ENCODE data around the gene QPCT.
A peak's percentile ranks its signal among the peaks of the same experiment; 100 is the strongest.
"Not testable (repeated sequence)": the region's sequence is repeated elsewhere in the genome, so short reads cannot be mapped to it uniquely, and the experiment has no call there.

QPCT gene

DNA sequence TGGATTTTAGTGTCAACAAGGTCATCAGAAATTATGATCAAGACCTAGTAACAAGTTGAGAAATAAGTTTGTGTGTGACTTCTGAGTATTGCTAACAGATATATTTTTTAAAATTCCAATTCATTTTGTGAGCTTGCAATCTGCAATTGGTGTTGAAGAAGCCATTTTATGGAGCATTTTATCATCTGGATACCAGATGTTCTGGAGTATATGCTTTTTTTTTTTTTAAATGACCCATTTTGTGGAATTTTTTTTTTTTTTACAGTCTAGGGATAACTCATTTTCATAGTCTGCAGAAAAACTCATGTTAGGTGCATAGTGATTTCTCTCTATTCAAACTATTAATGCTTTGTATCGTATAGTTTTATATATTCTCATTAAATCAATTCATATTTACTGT is 12.6 kb downstream of the QPCT start:
- DNase-seq (ENCODE audit: insufficient read length, low spot score), result no peak
- FAIRE-seq, result no peak

DNA sequence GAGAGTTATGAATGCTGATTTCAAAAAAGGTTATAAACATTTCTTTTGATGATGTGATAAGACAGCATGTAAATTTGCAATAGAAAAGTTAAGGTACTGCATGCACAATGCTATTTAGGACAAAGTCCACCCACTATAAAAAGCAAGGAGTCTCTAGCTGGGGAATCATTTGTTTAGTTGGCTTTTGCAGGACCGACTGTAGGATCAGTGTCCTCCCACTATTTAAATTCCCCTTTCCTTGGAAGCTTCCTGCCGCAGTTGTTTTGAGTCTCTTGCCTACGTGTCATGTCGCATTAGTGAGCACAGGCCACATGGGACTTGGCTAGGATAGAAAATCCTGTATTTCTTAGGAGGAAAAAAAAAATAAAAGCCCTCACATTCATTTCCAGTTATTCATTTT is 13.1 kb downstream of the QPCT start:
- FAIRE-seq (no peak), DNase-seq (ENCODE audit: insufficient read length, low spot score) (no peak)

GRCh38 chr2:37358466-37358865 is 14.0 kb downstream of the QPCT start:
- DNase-seq (ENCODE audit: insufficient read length, low spot score) (no peak), FAIRE-seq (no peak)

DNA sequence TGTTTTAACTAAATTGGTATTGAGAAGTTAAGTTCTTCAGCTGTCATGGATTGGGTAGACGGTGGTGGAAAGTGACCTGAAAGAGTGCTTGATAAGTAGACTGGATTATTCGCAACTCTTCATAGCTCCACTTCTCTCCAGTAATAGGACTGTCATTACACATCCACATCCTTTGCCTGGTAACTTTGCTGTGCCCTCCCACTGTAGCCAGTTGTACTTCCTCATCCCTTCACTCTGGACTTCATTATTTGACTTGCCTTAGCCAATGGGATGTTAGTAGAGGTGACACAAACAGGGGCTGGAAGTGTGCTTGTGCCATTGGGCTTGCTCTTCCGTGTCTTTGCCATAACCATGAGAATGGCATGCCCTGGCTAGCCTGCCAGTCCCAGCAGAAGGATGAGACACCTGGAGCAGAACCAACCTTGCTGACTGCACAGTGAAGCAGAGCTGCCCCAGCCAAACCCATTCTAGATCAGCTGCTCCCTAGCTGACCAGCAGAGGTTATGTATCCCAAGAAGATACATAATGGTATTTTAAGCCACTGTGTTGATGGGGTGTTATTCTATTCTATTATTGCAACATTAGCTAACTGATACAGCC is 16.9 kb downstream of the QPCT start:
- FAIRE-seq (peak; percentile 14), DNase-seq (ENCODE audit: insufficient read length, low spot score) (no peak)

GRCh38 chr2:37361994-37362698 is 17.7 kb downstream of the QPCT start:
- no peak for FAIRE-seq
- no peak for DNase-seq (ENCODE audit: insufficient read length, low spot score)

GRCh38 chr2:37364351-37364750 is 19.9 kb downstream of the QPCT start:
- FAIRE-seq (no peak), DNase-seq (ENCODE audit: insufficient read length, low spot score) (no peak)

- DNase-seq (ENCODE audit: insufficient read length, low spot score), result no peak
- peak; percentile 80 for FAIRE-seq
Measured at GRCh38 chr2:37365669-37366068, 21.2 kb downstream of the QPCT start.

DNA sequence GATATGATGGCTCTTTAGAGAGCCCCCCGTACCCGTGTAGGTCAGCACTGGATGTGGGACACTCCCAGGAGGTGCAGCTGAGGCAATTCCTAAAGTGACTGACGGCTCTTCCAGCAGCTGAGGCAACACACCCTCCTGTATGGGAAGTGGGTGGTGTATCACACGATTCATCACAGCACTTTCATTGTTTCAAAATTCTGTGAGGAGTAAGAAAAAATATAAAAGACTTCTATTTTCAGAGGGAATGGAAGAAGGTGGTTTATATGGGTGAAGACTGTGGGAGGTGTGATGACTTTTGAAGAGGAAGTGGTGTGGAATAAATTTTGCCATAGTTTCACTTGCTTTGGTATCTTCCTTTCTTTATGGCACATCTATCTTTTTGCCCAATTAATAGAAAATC is 22.3 kb downstream of the QPCT start:
- DNase-seq (ENCODE audit: insufficient read length, low spot score) (no peak), FAIRE-seq (no peak)

GRCh38 chr2:37367310-37367709 is 22.9 kb downstream of the QPCT start:
- FAIRE-seq, result no peak
- DNase-seq (ENCODE audit: insufficient read length, low spot score), result no peak

- no peak for DNase-seq (ENCODE audit: insufficient read length, low spot score)
- no peak for FAIRE-seq
Measured at GRCh38 chr2:37367984-37368383, 23.6 kb downstream of the QPCT start.

DNA sequence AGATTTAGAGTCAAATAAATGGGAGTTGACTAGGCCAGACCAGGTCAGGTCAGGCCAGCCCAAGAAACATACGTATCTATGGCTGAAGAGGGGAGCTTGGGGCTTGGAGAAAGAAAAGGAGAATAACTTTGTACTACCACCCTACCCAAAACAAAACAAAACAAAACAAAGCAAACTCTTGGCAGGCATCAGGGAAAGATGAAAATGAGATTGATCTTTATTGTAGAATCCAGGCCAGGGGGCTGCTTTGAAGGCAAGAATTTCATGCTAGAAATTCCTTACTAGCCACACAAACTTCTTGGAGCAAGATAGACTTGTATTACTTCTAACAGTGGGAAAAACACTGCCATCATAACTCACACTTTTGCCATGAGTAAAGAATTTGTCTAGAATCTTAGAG is 26.2 kb downstream of the QPCT start:
- DNase-seq (ENCODE audit: insufficient read length, low spot score) (no peak), FAIRE-seq (peak; percentile 21)

DNA sequence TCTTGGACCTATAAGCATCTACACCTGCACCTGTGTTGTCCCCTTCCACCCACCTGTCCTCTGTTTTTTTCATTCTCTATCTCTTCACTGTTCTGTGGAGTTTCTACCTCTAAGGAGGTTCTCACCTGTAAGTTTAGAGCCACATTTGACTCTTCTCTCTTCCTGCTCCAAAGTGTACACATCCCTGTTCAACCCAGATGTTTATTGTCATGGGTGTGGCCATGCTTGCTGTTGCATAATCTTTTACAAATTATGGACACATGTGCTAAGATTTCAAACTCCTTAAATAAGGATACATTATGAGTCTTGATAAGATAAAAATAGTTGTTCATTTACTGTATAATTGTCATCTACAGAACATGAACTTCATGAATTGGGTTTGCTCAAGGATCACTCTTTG is 27.6 kb downstream of the QPCT start:
- peak; percentile 54 for FAIRE-seq

GRCh38 chr2:37375741-37376288 is 31.4 kb downstream of the QPCT start:
- FAIRE-seq (no peak), DNase-seq (ENCODE audit: insufficient read length, low spot score) (no peak)

More for the DNA sequence above, 27.6 kb downstream of the QPCT start:
- no peak for DNase-seq (ENCODE audit: insufficient read length, low spot score)

- DNase-seq (ENCODE audit: insufficient read length, low spot score), result peak; percentile 46
- peak; percentile 100 for FAIRE-seq
Measured at GRCh38 chr2:37376421-37377186, 32.2 kb downstream of the QPCT start.

- FAIRE-seq, result peak; percentile 90
- DNase-seq (ENCODE audit: insufficient read length, low spot score), result no peak
Measured at GRCh38 chr2:37377187-37377532, 32.7 kb downstream of the QPCT start.

GRCh38 chr2:37378411-37378810 is 34.0 kb downstream of the QPCT start:
- FAIRE-seq (no peak), DNase-seq (ENCODE audit: insufficient read length, low spot score) (no peak)

- no peak for FAIRE-seq
- no peak for DNase-seq (ENCODE audit: insufficient read length, low spot score)
Measured at GRCh38 chr2:37379881-37380296, 35.5 kb downstream of the QPCT start.

DNA sequence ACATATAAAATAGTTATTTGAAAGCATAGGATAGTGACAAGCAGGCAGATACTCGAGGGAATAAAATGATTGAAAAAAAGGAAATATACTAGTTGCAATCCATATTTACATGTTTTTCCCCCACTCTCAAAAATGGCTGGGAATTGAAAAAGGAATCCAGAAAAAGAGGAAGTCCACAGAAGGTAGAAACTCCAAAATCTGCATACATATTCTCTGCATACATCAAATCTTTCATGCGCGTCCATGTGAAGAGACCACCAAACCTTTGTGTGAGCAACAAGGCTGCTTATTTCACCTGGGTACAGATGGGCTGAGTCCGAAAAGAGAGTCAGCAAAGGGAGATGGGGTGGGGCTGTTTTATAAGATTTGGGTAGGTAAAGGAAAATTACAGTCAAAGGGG is 36.4 kb downstream of the QPCT start:
- FAIRE-seq; DNase-seq (ENCODE audit: insufficient read length, low spot score): not testable (repeated sequence)

GRCh38 chr2:37384261-37384660 is 39.8 kb downstream of the QPCT start:
- FAIRE-seq; DNase-seq (ENCODE audit: insufficient read length, low spot score): not testable (repeated sequence)

GRCh38 chr2:37387148-37387835 is 42.9 kb downstream of the QPCT start:
- FAIRE-seq (no peak), DNase-seq (ENCODE audit: insufficient read length, low spot score) (no peak)

DNA sequence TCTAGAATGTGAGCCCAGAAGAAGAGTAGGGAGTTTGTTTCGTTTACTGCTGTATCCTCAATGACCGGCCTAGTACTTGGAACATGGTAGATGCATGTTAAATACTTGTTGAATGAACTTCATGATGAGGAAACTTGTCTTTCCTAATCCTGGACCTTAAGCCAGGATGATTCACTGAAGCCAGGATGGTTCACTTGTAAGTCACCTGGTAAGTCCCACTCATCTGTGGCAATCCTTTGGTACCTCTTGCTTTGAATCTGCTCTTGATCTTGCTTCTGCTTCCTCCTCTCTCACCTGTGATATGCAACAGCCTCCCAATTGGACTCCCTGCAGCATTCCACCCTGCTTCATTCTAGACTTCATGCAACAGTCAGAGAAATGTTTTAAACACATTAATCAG is 43.6 kb downstream of the QPCT start:
- no peak for DNase-seq (ENCODE audit: insufficient read length, low spot score)
- no peak for FAIRE-seq
